GM18517 (cell line): ENCODE data around the gene PRSS16.
"Not testable (repeated sequence)": the region's sequence is repeated elsewhere in the genome, so short reads cannot be mapped to it uniquely, and the experiment has no call there.

Experiments used
- ATAC-seq: cut with Tn5 transposase; IDR thresholded peaks from one replicate; pipeline ENCODE4 v1.9.1; 2021; ENCODE audit warnings: mild to moderate bottlenecking, moderate library complexity; ENCODE audit not compliant: unreplicated experiment

PRSS16 gene

GRCh38 chr6:27247133-27247836, at the start of gene PRSS16:
TSS of gene PRSS16 (plus strand) at chr6:27247701. CDS start at chr6:27247738, 37 bp downstream.
- no peak for ATAC-seq

GRCh38 chr6:27205375-27206278, 41.9 kb upstream of the PRSS16 start:
- no peak for ATAC-seq

GRCh38 chr6:27206806-27207205, 40.7 kb upstream of the PRSS16 start:
- ATAC-seq, result no peak

- ATAC-seq, result no peak
Observed at GRCh38 chr6:27208042-27208441, 39.5 kb upstream of the PRSS16 start.

- no peak for ATAC-seq
Observed at GRCh38 chr6:27209196-27209595, 38.3 kb upstream of the PRSS16 start.

GRCh38 chr6:27209659-27210269, 37.7 kb upstream of the PRSS16 start:
- ATAC-seq, result no peak

GRCh38 chr6:27213091-27213517, 34.4 kb upstream of the PRSS16 start:
- not testable (repeated sequence) for ATAC-seq

- no peak for ATAC-seq
Observed at GRCh38 chr6:27213544-27214125, 33.9 kb upstream of the PRSS16 start.

GRCh38 chr6:27214126-27214601, 33.3 kb upstream of the PRSS16 start:
- no peak for ATAC-seq

- ATAC-seq, result no peak
Observed at GRCh38 chr6:27216874-27217273, 30.6 kb upstream of the PRSS16 start.

GRCh38 chr6:27222971-27223370, 24.5 kb upstream of the PRSS16 start:
- not testable (repeated sequence) for ATAC-seq

GRCh38 chr6:27224729-27225128, 22.8 kb upstream of the PRSS16 start:
- no peak for ATAC-seq

- ATAC-seq, result no peak
Observed at GRCh38 chr6:27228963-27229477, 18.5 kb upstream of the PRSS16 start.

GRCh38 chr6:27230758-27231111, 16.8 kb upstream of the PRSS16 start:
- no peak for ATAC-seq

- ATAC-seq, result no peak
Observed at GRCh38 chr6:27234576-27234975, 12.9 kb upstream of the PRSS16 start.

- no peak for ATAC-seq
Observed at GRCh38 chr6:27237089-27237803, 10.3 kb upstream of the PRSS16 start.

GRCh38 chr6:27238010-27238983, 9.2 kb upstream of the PRSS16 start:
- no peak for ATAC-seq

- no peak for ATAC-seq
Observed at GRCh38 chr6:27239258-27239657, 8.2 kb upstream of the PRSS16 start.

- no peak for ATAC-seq
Observed at GRCh38 chr6:27241443-27241842, 6.1 kb upstream of the PRSS16 start.
